ENCODE results near the gene TSPAN12. TPM values are rescaled to one million over a fixed set of nuclear protein-coding genes. Genes with fewer than 3 reads are reported as not detected.

TSPAN12 gene
- total RNA-seq, 2 experiments from 2014 or later: not detected

GRCh38 chr7:120834726-120835125 lies 23.2 kb downstream of the TSPAN12 start:
- peaks cover 19% of the 10 kb centered on the region for H3K27me3 Mint-ChIP-seq
- no peaks in the 10 kb centered on the region for H3K36me3 Mint-ChIP-seq (ENCODE audit: low read depth)
- H3K4me1 Mint-ChIP-seq: no peaks in the 10 kb centered on the region
- ChIA-PET POLR2A (no interaction called here), CTCF (no interaction called here)
- no peak overlapping the region for H3K4me3 Mint-ChIP-seq
- H3K27ac Mint-ChIP-seq: no peak overlapping the region
- H3K9me3 Mint-ChIP-seq: no peaks in the 10 kb centered on the region
- DNase-seq: no peak

GRCh38 chr7:120833546-120833945 lies 24.4 kb downstream of the TSPAN12 start:
- peaks cover 21% of the 10 kb centered on the region for H3K27me3 Mint-ChIP-seq
- no peaks in the 10 kb centered on the region for H3K9me3 Mint-ChIP-seq
- H3K4me1 Mint-ChIP-seq: no peaks in the 10 kb centered on the region
- ChIA-PET POLR2A (no interaction called here), CTCF (no interaction called here)
- no peak for DNase-seq
- H3K36me3 Mint-ChIP-seq (ENCODE audit: low read depth): no peaks in the 10 kb centered on the region
- H3K27ac Mint-ChIP-seq: no peak overlapping the region
- no peak overlapping the region for H3K4me3 Mint-ChIP-seq

- Mint-ChIP-seq H3K4me1 (no peaks in the 10 kb centered on the region), H3K36me3 (ENCODE audit: low read depth) (no peaks in the 10 kb centered on the region), H3K27ac (no peak overlapping the region), H3K27me3 (peaks cover 24% of the 10 kb centered on the region), H3K9me3 (no peaks in the 10 kb centered on the region), H3K4me3 (no peak overlapping the region)
- DNase-seq: no peak
- CTCF ChIA-PET: no interaction called here
- POLR2A ChIA-PET: no interaction called here
Measured at GRCh38 chr7:120832803-120833202, 25.1 kb downstream of the TSPAN12 start.

- CTCF ChIA-PET: no interaction called here
- no peaks in the 10 kb centered on the region for H3K36me3 Mint-ChIP-seq (ENCODE audit: low read depth)
- H3K27ac Mint-ChIP-seq: no peak overlapping the region
- no peak for DNase-seq
- peaks cover 21% of the 10 kb centered on the region for H3K27me3 Mint-ChIP-seq
- POLR2A ChIA-PET: no interaction called here
- no peaks in the 10 kb centered on the region for H3K9me3 Mint-ChIP-seq
- H3K4me1 Mint-ChIP-seq: no peaks in the 10 kb centered on the region
- H3K4me3 Mint-ChIP-seq: no peak overlapping the region
Measured at GRCh38 chr7:120831260-120831659, 26.7 kb downstream of the TSPAN12 start.

- H3K27ac Mint-ChIP-seq: no peak overlapping the region
- no peaks in the 10 kb centered on the region for H3K4me1 Mint-ChIP-seq
- H3K27me3 Mint-ChIP-seq: peaks cover 22% of the 10 kb centered on the region
- H3K9me3 Mint-ChIP-seq: no peaks in the 10 kb centered on the region
- ChIA-PET CTCF (no interaction called here), POLR2A (no interaction called here)
- H3K36me3 Mint-ChIP-seq (ENCODE audit: low read depth): no peaks in the 10 kb centered on the region
- H3K4me3 Mint-ChIP-seq: no peak overlapping the region
- no peak for DNase-seq
Measured at GRCh38 chr7:120829487-120829886, 28.5 kb downstream of the TSPAN12 start.

GRCh38 chr7:120828528-120828927 lies 29.4 kb downstream of the TSPAN12 start:
- Mint-ChIP-seq H3K4me1 (no peaks in the 10 kb centered on the region), H3K27me3 (peaks cover 22% of the 10 kb centered on the region), H3K36me3 (ENCODE audit: low read depth) (no peaks in the 10 kb centered on the region), H3K9me3 (no peaks in the 10 kb centered on the region), H3K4me3 (no peak overlapping the region), H3K27ac (no peak overlapping the region)
- ChIA-PET POLR2A (no interaction called here), CTCF (no interaction called here)
- DNase-seq: no peak

- Mint-ChIP-seq H3K27ac (no peak overlapping the region), H3K36me3 (ENCODE audit: low read depth) (no peaks in the 10 kb centered on the region), H3K4me1 (no peaks in the 10 kb centered on the region), H3K4me3 (no peak overlapping the region), H3K9me3 (no peaks in the 10 kb centered on the region), H3K27me3 (peaks cover 24% of the 10 kb centered on the region)
- no peak for DNase-seq
- CTCF ChIA-PET: no interaction called here
- POLR2A ChIA-PET: no interaction called here
Measured at GRCh38 chr7:120827371-120828118, 30.4 kb downstream of the TSPAN12 start.

- Mint-ChIP-seq H3K36me3 (ENCODE audit: low read depth) (no peaks in the 10 kb centered on the region), H3K4me1 (no peaks in the 10 kb centered on the region), H3K4me3 (no peak overlapping the region), H3K27ac (no peak overlapping the region), H3K9me3 (no peaks in the 10 kb centered on the region), H3K27me3 (peaks cover 16% of the 10 kb centered on the region)
- ChIA-PET CTCF (no interaction called here), POLR2A (no interaction called here)
- DNase-seq: no peak
Measured at GRCh38 chr7:120825576-120825975, 32.4 kb downstream of the TSPAN12 start.

GRCh38 chr7:120825152-120825551 lies 32.8 kb downstream of the TSPAN12 start:
- no peaks in the 10 kb centered on the region for H3K9me3 Mint-ChIP-seq
- DNase-seq: no peak
- CTCF ChIA-PET: no interaction called here
- no peaks in the 10 kb centered on the region for H3K4me1 Mint-ChIP-seq
- H3K27me3 Mint-ChIP-seq: peaks cover 19% of the 10 kb centered on the region
- no peaks in the 10 kb centered on the region for H3K36me3 Mint-ChIP-seq (ENCODE audit: low read depth)
- no peak overlapping the region for H3K27ac Mint-ChIP-seq
- H3K4me3 Mint-ChIP-seq: no peak overlapping the region
- POLR2A ChIA-PET: no interaction called here

- no peaks in the 10 kb centered on the region for H3K4me1 Mint-ChIP-seq
- H3K4me3 Mint-ChIP-seq: no peak overlapping the region
- no peaks in the 10 kb centered on the region for H3K36me3 Mint-ChIP-seq (ENCODE audit: low read depth)
- ChIA-PET CTCF (no interaction called here), POLR2A (no interaction called here)
- H3K27ac Mint-ChIP-seq: no peak overlapping the region
- DNase-seq: no peak
- H3K9me3 Mint-ChIP-seq: no peaks in the 10 kb centered on the region
- peaks cover 23% of the 10 kb centered on the region for H3K27me3 Mint-ChIP-seq
Measured at GRCh38 chr7:120819861-120820260, 38.1 kb downstream of the TSPAN12 start.

- Mint-ChIP-seq H3K27ac (no peak overlapping the region), H3K36me3 (ENCODE audit: low read depth) (no peaks in the 10 kb centered on the region), H3K27me3 (peaks cover 27% of the 10 kb centered on the region), H3K9me3 (no peaks in the 10 kb centered on the region), H3K4me1 (no peaks in the 10 kb centered on the region), H3K4me3 (no peak overlapping the region)
- POLR2A ChIA-PET: no interaction called here
- CTCF ChIA-PET: no interaction called here
- DNase-seq: no peak
Measured at GRCh38 chr7:120817851-120818250, 40.1 kb downstream of the TSPAN12 start.

- POLR2A ChIA-PET: no interaction called here
- DNase-seq: no peak
- Mint-ChIP-seq H3K9me3 (no peaks in the 10 kb centered on the region), H3K27ac (no peak overlapping the region), H3K4me3 (no peak overlapping the region), H3K27me3 (peaks cover 24% of the 10 kb centered on the region), H3K36me3 (ENCODE audit: low read depth) (no peaks in the 10 kb centered on the region), H3K4me1 (no peaks in the 10 kb centered on the region)
- CTCF ChIA-PET: no interaction called here
Measured at GRCh38 chr7:120814253-120814939, 43.5 kb downstream of the TSPAN12 start.

- H3K4me3 Mint-ChIP-seq: no peak overlapping the region
- no peaks in the 10 kb centered on the region for H3K9me3 Mint-ChIP-seq
- CTCF ChIA-PET: interaction anchor here (0.8 kb wide), 1 partner anchor 544 kb away, joined by 3 read pairs; no protein-coding TSS in a partner anchor
Measured at GRCh38 chr7:120813546-120814252, 44.2 kb downstream of the TSPAN12 start.

More at GRCh38 chr7:120813546-120814252, 44.2 kb downstream of the TSPAN12 start:
- H3K36me3 Mint-ChIP-seq (ENCODE audit: low read depth): no peaks in the 10 kb centered on the region
- POLR2A ChIA-PET: no interaction called here
- no peak for DNase-seq
- H3K27me3 Mint-ChIP-seq: peaks cover 24% of the 10 kb centered on the region
- H3K4me1 Mint-ChIP-seq: no peaks in the 10 kb centered on the region
- no peak overlapping the region for H3K27ac Mint-ChIP-seq
